ENCODE data around the gene PRDM1. TPM values are rescaled to one million over a fixed set of nuclear protein-coding genes. Genes with fewer than 3 reads are reported as not detected.

PRDM1 gene
- total and polyA plus RNA-seq, 2 donors (not counting 1 experiment from before 2014, with no cell fraction given), result 2.8 to 5.4 TPM

DNA sequence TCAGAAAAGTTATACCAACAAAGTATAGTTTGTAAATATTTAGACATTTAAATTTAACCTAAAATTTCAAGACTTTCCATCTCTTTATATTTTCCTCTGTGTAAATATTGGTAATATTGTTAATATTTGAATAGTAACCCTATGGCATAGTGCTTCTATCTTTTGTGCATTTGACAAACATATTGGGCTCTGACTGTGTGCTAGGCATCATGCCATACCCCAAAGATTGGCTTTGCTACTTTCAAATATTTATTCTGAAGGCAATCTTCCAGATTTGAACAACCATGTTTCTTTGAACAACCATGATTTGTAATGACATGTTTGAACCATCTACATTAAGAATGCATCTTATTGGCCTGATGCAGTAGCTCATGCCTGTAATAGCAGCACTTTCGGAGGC, 15.5 kb upstream of the PRDM1 start:
- Histone ChIP-seq H3K27me3 (ENCODE audit: control insufficient read depth, insufficient read depth, low read length) (no peaks in the 10 kb centered on the region), H3K27ac (ENCODE audit: insufficient read depth, low read length) (no peak overlapping the region), H4K20me1 (ENCODE audit: control insufficient read depth, extremely low read depth, insufficient read depth, low read length) (no peaks in the 10 kb centered on the region), H3K4me1 (ENCODE audit: control insufficient read depth, extremely low read depth, insufficient read depth, low read length) (peaks cover 3% of the 10 kb centered on the region), H3K79me2 (ENCODE audit: control insufficient read depth, insufficient read depth, low read length) (no peaks in the 10 kb centered on the region), H3K9ac (ENCODE audit: insufficient read depth, low read length) (no peak overlapping the region), H3K4me2 (ENCODE audit: extremely low read depth, insufficient read depth, low read length) (no peak overlapping the region), H3K4me3 (replicated peaks in 1 of 4; ENCODE audit: control extremely low read depth in 1 of 4, insufficient read depth in 1 of 4, low read depth in 3 of 4, low read length in 4 of 4) (no peak overlapping the region), H3K36me3 (ENCODE audit: control insufficient read depth, insufficient read depth, low read length) (no peaks in the 10 kb centered on the region), H2AFZ (ENCODE audit: low read length) (no peak overlapping the region), H3K9me3 (ENCODE audit: control insufficient read depth, insufficient read depth, low read depth, low read length) (no peaks in the 10 kb centered on the region)
- TF ChIP-seq, protein P1, sequence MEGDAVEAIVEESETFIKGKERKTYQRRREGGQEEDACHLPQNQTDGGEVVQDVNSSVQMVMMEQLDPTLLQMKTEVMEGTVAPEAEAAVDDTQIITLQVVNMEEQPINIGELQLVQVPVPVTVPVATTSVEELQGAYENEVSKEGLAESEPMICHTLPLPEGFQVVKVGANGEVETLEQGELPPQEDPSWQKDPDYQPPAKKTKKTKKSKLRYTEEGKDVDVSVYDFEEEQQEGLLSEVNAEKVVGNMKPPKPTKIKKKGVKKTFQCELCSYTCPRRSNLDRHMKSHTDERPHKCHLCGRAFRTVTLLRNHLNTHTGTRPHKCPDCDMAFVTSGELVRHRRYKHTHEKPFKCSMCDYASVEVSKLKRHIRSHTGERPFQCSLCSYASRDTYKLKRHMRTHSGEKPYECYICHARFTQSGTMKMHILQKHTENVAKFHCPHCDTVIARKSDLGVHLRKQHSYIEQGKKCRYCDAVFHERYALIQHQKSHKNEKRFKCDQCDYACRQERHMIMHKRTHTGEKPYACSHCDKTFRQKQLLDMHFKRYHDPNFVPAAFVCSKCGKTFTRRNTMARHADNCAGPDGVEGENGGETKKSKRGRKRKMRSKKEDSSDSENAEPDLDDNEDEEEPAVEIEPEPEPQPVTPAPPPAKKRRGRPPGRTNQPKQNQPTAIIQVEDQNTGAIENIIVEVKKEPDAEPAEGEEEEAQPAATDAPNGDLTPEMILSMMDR (conservative IDR thresholded peaks at IDR 0.05 in 1 of 2, IDR thresholded peaks at IDR 0.05 in 1 of 2; ENCODE audit: low read depth in 1 of 2, low read length in 2 of 2), result no peak
- no peak for TF ChIP-seq EZH2 (IDR thresholded peaks at IDR 0.05; ENCODE audit: low read length, missing control alignments)
- DNase-seq (ENCODE audit: low read depth in 2 of 2), result no peak

DNA sequence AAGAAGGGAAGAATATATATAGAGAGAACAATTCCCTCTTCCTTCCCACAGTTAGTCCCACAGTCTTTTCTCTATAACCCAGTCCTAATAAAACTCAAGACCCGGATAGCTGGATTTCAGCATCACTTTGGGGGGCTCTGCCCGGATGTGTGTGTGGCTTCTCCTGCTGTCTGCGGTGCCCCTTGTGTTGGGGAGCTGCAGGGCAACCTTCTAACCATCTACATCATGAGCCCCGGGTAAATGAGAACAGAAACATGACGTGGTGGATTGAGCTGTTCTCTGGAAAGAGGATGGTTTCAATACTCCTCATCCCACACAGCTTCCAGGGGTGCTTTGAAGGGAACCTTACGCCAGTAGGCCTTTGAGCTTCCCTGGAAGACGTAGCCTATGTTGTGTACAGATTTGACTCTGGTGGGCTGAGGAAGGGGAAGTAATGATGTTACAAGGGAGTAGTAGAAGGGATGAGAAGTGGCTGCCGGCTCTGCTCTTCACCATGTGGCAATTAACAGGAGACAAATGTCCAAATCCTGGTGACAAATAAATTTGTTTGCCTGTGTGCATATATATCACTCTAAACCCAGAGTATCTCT, 13.5 kb upstream of the PRDM1 start:
- TF ChIP-seq EZH2 (IDR thresholded peaks at IDR 0.05; ENCODE audit: low read length, missing control alignments), result no peak
- TF ChIP-seq, protein P1 (conservative IDR thresholded peaks at IDR 0.05 in 1 of 2, IDR thresholded peaks at IDR 0.05 in 1 of 2; ENCODE audit: low read depth in 1 of 2, low read length in 2 of 2), result no peak
- H3K9me3 ChIP-seq (ENCODE audit: control insufficient read depth, insufficient read depth, low read depth, low read length), result no peaks in the 10 kb centered on the region
- no peak overlapping the region for H3K9ac ChIP-seq (ENCODE audit: insufficient read depth, low read length)
- no peak for DNase-seq (ENCODE audit: low read depth in 2 of 2)
- H3K4me2 ChIP-seq (ENCODE audit: extremely low read depth, insufficient read depth, low read length), result no peak overlapping the region
- H3K4me1 ChIP-seq (ENCODE audit: control insufficient read depth, extremely low read depth, insufficient read depth, low read length), result no peaks in the 10 kb centered on the region
- H3K27ac ChIP-seq (ENCODE audit: insufficient read depth, low read length), result no peak overlapping the region
- H4K20me1 ChIP-seq (ENCODE audit: control insufficient read depth, extremely low read depth, insufficient read depth, low read length), result no peaks in the 10 kb centered on the region
- H2AFZ ChIP-seq (ENCODE audit: low read length), result no peak overlapping the region
- no peaks in the 10 kb centered on the region for H3K36me3 ChIP-seq (ENCODE audit: control insufficient read depth, insufficient read depth, low read length)
- no peak overlapping the region for H3K4me3 ChIP-seq (replicated peaks in 1 of 4; ENCODE audit: control extremely low read depth in 1 of 4, insufficient read depth in 1 of 4, low read depth in 3 of 4, low read length in 4 of 4)
- H3K79me2 ChIP-seq (ENCODE audit: control insufficient read depth, insufficient read depth, low read length), result no peaks in the 10 kb centered on the region
- no peaks in the 10 kb centered on the region for H3K27me3 ChIP-seq (ENCODE audit: control insufficient read depth, insufficient read depth, low read length)

DNA sequence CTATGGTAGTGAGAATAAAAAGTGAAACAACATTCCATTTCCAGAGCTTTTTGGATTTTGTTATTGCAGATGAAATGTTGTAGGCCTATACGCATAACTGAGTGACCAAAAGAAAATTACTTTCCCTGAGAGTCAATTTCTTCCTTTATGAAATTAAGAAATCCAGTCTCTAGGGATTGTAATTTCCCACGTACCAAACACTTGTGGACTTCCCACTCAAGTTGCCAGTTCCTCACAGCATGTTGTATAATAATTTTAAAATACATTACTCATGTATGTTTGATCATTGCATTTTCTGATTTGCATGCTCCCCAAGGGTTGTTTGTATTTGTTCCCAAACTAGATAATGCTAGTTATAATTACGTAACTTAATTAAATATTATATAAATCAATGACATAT, 12.0 kb upstream of the PRDM1 start:
- no peak overlapping the region for H3K9ac ChIP-seq (ENCODE audit: insufficient read depth, low read length)
- H2AFZ ChIP-seq (ENCODE audit: low read length), result no peak overlapping the region

More for the DNA sequence above, 12.0 kb upstream of the PRDM1 start:
- Histone ChIP-seq H3K4me2 (ENCODE audit: extremely low read depth, insufficient read depth, low read length) (no peak overlapping the region), H3K36me3 (ENCODE audit: control insufficient read depth, insufficient read depth, low read length) (no peaks in the 10 kb centered on the region), H4K20me1 (ENCODE audit: control insufficient read depth, extremely low read depth, insufficient read depth, low read length) (no peaks in the 10 kb centered on the region), H3K4me3 (replicated peaks in 1 of 4; ENCODE audit: control extremely low read depth in 1 of 4, insufficient read depth in 1 of 4, low read depth in 3 of 4, low read length in 4 of 4) (no peak overlapping the region), H3K79me2 (ENCODE audit: control insufficient read depth, insufficient read depth, low read length) (no peaks in the 10 kb centered on the region), H3K4me1 (ENCODE audit: control insufficient read depth, extremely low read depth, insufficient read depth, low read length) (no peaks in the 10 kb centered on the region), H3K27ac (ENCODE audit: insufficient read depth, low read length) (no peak overlapping the region), H3K27me3 (ENCODE audit: control insufficient read depth, insufficient read depth, low read length) (no peaks in the 10 kb centered on the region), H3K9me3 (ENCODE audit: control insufficient read depth, insufficient read depth, low read depth, low read length) (no peaks in the 10 kb centered on the region)
- TF ChIP-seq EZH2 (IDR thresholded peaks at IDR 0.05; ENCODE audit: low read length, missing control alignments), result no peak
- TF ChIP-seq, protein P1 (conservative IDR thresholded peaks at IDR 0.05 in 1 of 2, IDR thresholded peaks at IDR 0.05 in 1 of 2; ENCODE audit: low read depth in 1 of 2, low read length in 2 of 2), result no peak
- no peak for DNase-seq (ENCODE audit: low read depth in 2 of 2)
